Activated naive CD8-positive, alpha-beta T cell treated with anti-CD3 and anti-CD28 coated beads for 36 hours (primary cell): ENCODE data around the gene CACNA1I. TPM values are rescaled to one million over a fixed set of nuclear protein-coding genes. Genes with fewer than 3 reads are reported as not detected.
A peak's percentile ranks its signal among the peaks of the same experiment; 100 is the strongest.

ENCODE experiments used
- DNase-seq: peaks from one replicate; pipeline ENCODE4 v3.0.0; 2021
- H3K27ac Mint-ChIP-seq: one replicate; pipeline ENCODE4 v1.8.0; 2022; ENCODE audit warnings: mild to moderate bottlenecking, moderate library complexity, mixed read lengths
- H3K27me3 Mint-ChIP-seq: one replicate; pipeline ENCODE4 v1.8.0; 2022; ENCODE audit warnings: mild to moderate bottlenecking, mixed read lengths
- H3K36me3 Mint-ChIP-seq: one replicate; pipeline ENCODE4 v1.8.0; 2021; ENCODE audit warnings: mild to moderate bottlenecking, mixed read lengths
- H3K4me1 Mint-ChIP-seq: one replicate; pipeline ENCODE4 v1.8.0; 2021; ENCODE audit warnings: mixed read lengths
- H3K4me3 Mint-ChIP-seq: one replicate; pipeline ENCODE4 v1.8.0; 2022; ENCODE audit warnings: mild to moderate bottlenecking, moderate library complexity, mixed read lengths
- H3K9me3 Mint-ChIP-seq: one replicate; pipeline ENCODE4 v1.8.0; 2022; ENCODE audit warnings: mixed read lengths
- total RNA-seq, 2 experiments: library from RNA; stranded (reverse); gene quantifications; one replicate each; pipeline ENCODE4 v1.2.3, GENCODE V29; 2021

Gene CACNA1I
- total RNA-seq, 2 experiments from 2014 or later: 0.26 to 0.27 TPM

DNA sequence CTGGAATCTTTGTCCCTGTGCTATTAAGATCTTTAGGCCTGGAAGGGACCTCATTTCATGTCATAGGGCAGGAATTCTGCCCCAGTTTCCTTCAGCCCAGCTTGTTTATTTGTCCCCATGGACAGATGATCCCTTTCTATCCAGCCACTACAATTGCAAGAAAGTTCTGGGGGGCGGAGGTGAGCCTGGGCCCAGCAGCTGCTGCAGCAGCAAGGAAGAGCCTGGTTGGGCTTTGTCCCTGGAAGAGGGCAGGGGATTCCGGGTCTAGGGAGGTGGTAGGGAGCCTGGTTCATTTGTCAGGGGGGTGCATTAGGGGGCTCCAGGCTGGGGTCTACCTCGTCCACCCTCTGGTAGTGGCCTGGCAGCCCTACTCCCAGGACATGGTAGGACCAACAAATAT lies 16.4 kb upstream of the CACNA1I start:
- no peaks in the 10 kb centered on the region for H3K9me3 Mint-ChIP-seq
- H3K4me3 Mint-ChIP-seq: no peak overlapping the region
- H3K27me3 Mint-ChIP-seq: peaks cover 52% of the 10 kb centered on the region
- H3K4me1 Mint-ChIP-seq: no peaks in the 10 kb centered on the region
- DNase-seq: no peak
- no peak overlapping the region for H3K27ac Mint-ChIP-seq
- H3K36me3 Mint-ChIP-seq: no peaks in the 10 kb centered on the region

GRCh38 chr22:39556970-39557841 lies 13.3 kb upstream of the CACNA1I start:
- Mint-ChIP-seq H3K27me3 (peaks cover 43% of the 10 kb centered on the region), H3K36me3 (no peaks in the 10 kb centered on the region), H3K9me3 (no peaks in the 10 kb centered on the region), H3K4me1 (no peaks in the 10 kb centered on the region), H3K27ac (no peak overlapping the region), H3K4me3 (no peak overlapping the region)
- DNase-seq: peak; percentile 29

- H3K27me3 Mint-ChIP-seq: peaks cover 38% of the 10 kb centered on the region
- H3K27ac Mint-ChIP-seq: no peak overlapping the region
- no peaks in the 10 kb centered on the region for H3K4me1 Mint-ChIP-seq
- H3K9me3 Mint-ChIP-seq: no peaks in the 10 kb centered on the region
- H3K4me3 Mint-ChIP-seq: peak overlapping the region; percentile 36
- no peak for DNase-seq
- no peaks in the 10 kb centered on the region for H3K36me3 Mint-ChIP-seq
Observed at GRCh38 chr22:39558254-39558727, 12.3 kb upstream of the CACNA1I start.

- H3K4me3 Mint-ChIP-seq: no peak overlapping the region
- DNase-seq: no peak
- no peaks in the 10 kb centered on the region for H3K9me3 Mint-ChIP-seq
- H3K4me1 Mint-ChIP-seq: no peaks in the 10 kb centered on the region
- no peaks in the 10 kb centered on the region for H3K36me3 Mint-ChIP-seq
- H3K27me3 Mint-ChIP-seq: peaks cover 38% of the 10 kb centered on the region
- H3K27ac Mint-ChIP-seq: no peak overlapping the region
Observed at GRCh38 chr22:39558950-39559349, 11.6 kb upstream of the CACNA1I start.

DNA sequence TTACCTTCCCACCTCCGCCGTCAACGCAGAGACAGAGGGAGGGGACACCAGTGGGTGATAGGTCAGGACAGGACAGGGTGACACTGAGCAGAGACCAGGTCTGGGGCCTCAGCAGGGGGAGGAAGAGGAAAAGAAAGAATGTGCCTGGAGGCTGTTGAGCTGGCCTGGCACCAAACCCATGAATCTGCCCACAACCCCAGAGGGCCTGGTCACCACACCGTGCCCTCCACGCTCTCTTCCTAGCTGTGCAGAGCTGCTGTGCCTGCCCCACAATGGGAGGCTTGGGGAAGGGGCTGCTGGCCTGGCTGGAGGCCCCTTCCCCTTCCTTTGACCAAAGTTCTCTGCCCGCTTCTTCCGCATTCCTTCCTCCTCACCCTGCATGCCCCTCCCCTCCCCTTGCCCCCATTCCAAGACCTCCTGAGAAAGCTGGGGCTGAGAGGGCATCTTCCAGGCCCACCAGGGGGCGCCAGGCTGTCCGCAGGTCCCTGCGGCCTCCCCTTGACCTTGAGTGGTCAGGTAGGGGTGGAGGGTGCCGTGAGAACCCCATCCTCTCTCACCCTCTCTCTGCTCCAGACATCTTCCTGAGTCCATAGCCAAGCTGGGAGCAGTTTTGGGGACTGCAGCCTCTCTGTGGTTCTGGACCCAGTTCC lies 11.0 kb upstream of the CACNA1I start:
- DNase-seq: no peak
- Mint-ChIP-seq H3K27me3 (peaks cover 38% of the 10 kb centered on the region), H3K4me3 (no peak overlapping the region), H3K27ac (no peak overlapping the region), H3K9me3 (no peaks in the 10 kb centered on the region), H3K36me3 (no peaks in the 10 kb centered on the region), H3K4me1 (no peaks in the 10 kb centered on the region)

DNA sequence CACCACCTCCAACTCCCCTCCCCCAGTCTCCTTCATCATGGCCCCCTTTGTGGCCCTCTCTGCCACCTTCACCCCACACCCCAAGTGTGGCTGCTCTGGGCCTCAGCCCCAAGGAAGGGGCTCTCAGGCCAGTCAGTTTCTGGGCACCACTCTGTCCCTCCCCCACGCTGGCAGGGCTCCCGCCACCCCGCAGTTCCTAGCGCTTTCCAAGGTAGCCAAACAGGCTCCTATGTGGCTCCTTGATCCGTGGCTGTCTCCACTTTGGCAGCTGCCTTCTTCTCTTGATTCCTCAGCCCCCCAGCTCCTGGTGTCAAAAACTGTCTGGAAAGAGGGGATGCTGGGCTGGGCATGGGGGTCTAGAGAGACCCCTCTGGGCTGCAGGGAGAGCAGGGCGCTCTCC lies 10.4 kb upstream of the CACNA1I start:
- Mint-ChIP-seq H3K27me3 (peaks cover 36% of the 10 kb centered on the region), H3K4me3 (no peak overlapping the region), H3K36me3 (no peaks in the 10 kb centered on the region), H3K9me3 (no peaks in the 10 kb centered on the region), H3K27ac (no peak overlapping the region), H3K4me1 (no peaks in the 10 kb centered on the region)
- DNase-seq: no peak

DNA sequence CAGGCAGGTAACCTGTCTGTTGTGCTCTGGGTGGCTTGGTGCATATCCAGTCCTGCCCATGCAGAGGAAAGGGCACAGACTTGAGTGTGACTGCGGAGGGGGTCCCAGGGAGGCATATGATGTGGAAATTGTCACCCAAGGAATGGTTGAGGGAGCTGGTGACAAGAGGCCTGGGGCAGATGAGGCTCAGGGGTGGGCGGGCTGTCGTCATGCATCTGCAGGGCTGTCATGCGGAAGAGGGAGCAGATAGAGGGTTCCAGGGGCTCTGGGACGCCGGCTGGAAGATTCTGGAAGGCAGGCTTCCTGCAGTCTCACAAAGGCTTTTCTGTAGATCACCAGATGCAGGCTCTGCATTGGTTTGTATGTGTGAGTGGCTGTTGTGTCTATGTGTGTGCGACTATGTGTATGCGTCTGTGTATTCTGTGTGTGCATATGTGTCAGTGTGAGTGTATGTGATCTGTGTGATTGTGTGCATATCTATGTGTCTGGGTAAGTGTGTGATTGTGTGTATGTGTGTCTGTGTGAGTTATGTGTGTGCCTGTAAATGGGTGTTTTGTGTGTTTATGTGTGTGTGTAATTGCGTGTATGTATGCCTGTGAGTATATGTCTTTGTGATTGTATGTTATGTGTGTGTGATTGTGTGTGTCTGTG lies 7.6 kb upstream of the CACNA1I start:
- Mint-ChIP-seq H3K4me1 (peaks cover 9% of the 10 kb centered on the region), H3K9me3 (no peaks in the 10 kb centered on the region), H3K27me3 (peaks cover 12% of the 10 kb centered on the region), H3K36me3 (no peaks in the 10 kb centered on the region), H3K27ac (no peak overlapping the region), H3K4me3 (no peak overlapping the region)
- no peak for DNase-seq

DNA sequence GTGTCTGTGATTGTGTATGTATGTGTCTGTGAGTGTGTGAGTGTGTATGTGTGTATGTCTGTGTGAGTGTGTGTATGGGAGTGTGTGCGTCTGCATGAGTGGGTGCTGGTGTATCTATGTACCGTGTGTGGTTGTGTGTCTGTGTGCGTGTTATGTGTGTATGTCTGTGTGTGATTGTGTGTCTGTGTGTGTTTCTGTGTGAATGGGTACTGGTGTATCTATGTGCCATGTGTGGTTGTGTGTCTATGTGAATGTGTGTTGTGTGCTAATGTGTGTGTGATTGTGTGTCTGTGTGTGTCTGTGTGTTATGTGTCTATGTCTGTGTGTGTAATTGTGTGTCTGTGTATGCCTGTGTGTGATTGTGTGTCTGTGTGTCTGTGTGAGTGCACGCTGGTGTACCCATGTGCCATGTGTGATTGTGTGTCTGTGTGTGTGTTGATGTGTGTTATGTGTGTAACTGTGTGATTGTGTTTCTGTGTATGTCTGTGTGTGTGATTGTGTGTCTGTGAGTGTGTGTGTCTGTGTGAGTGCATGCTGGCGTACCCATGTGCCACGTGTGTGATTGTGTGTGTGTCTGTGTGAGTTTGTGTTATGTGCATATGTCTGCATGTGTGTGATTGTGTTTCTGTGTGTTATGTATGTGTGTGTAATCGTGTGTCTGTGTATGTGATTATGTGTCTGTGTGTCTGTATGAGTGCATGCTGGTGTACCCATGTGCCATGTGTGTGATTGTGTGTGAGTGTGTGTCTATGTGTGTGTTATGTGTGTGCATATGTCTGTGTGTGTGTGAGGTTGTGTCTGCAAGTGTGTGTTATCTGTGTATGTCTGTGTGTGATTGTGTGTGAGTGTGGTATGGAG lies 6.8 kb upstream of the CACNA1I start:
- Mint-ChIP-seq H3K27ac (no peak overlapping the region), H3K4me1 (peaks cover 10% of the 10 kb centered on the region), H3K27me3 (peaks cover 5% of the 10 kb centered on the region), H3K36me3 (no peaks in the 10 kb centered on the region), H3K9me3 (no peaks in the 10 kb centered on the region), H3K4me3 (no peak overlapping the region)
- DNase-seq: no peak

GRCh38 chr22:39565414-39565944 lies 5.1 kb upstream of the CACNA1I start:
- no peaks in the 10 kb centered on the region for H3K36me3 Mint-ChIP-seq
- no peak overlapping the region for H3K4me3 Mint-ChIP-seq
- no peaks in the 10 kb centered on the region for H3K9me3 Mint-ChIP-seq
- H3K4me1 Mint-ChIP-seq: peaks cover 10% of the 10 kb centered on the region
- no peak for DNase-seq
- no peaks in the 10 kb centered on the region for H3K27me3 Mint-ChIP-seq
- H3K27ac Mint-ChIP-seq: no peak overlapping the region

GRCh38 chr22:39567135-39567946 lies 3.2 kb upstream of the CACNA1I start:
- no peaks in the 10 kb centered on the region for H3K36me3 Mint-ChIP-seq
- no peaks in the 10 kb centered on the region for H3K27me3 Mint-ChIP-seq
- H3K4me1 Mint-ChIP-seq: peaks cover 10% of the 10 kb centered on the region
- no peaks in the 10 kb centered on the region for H3K9me3 Mint-ChIP-seq
- DNase-seq: peak; percentile 40
- H3K4me3 Mint-ChIP-seq: no peak overlapping the region
- no peak overlapping the region for H3K27ac Mint-ChIP-seq

DNA sequence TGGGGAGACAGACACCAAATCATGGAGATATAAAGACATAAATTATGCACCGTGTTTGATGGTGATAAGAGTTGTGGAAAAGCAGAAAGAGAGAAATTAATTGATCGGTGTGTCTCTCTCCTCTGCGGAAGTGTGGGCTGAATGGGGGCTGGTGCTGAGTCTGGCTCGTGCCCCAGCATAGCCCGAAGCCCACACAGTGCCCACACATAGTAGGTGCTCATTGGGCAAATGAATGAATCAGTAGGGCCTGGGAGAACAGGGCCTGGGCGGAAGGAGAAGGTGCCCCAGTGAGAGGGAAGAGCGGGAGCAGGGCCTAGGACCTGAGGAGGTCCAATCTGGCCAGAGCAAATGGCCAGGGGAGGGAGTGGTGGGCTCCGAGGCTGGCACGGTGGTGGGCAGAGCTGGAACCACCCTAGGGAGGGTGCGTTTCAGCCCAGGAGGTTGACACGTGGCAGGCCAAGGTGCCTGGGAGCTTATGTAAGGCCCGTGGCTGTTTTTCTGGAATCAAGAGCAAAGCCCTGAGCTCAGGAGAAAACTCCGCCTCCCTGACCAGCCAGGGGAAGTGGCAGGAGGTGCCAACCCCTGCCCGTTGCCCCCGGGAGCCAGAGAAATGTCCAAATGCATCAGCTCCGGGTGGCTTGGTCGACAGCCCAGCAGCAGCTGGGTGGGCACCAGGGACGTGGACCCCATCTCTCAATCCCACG lies 2.1 kb upstream of the CACNA1I start:
- Mint-ChIP-seq H3K4me3 (no peak overlapping the region), H3K27ac (no peak overlapping the region), H3K27me3 (no peaks in the 10 kb centered on the region), H3K9me3 (no peaks in the 10 kb centered on the region), H3K36me3 (no peaks in the 10 kb centered on the region), H3K4me1 (peaks cover 10% of the 10 kb centered on the region)
- no peak for DNase-seq

- no peak for DNase-seq
- H3K27me3 Mint-ChIP-seq: no peaks in the 10 kb centered on the region
- peaks cover 10% of the 10 kb centered on the region for H3K4me1 Mint-ChIP-seq
- no peaks in the 10 kb centered on the region for H3K36me3 Mint-ChIP-seq
- no peak overlapping the region for H3K4me3 Mint-ChIP-seq
- H3K27ac Mint-ChIP-seq: no peak overlapping the region
- no peaks in the 10 kb centered on the region for H3K9me3 Mint-ChIP-seq
Observed at GRCh38 chr22:39569066-39569465, 1.5 kb upstream of the CACNA1I start.

DNA sequence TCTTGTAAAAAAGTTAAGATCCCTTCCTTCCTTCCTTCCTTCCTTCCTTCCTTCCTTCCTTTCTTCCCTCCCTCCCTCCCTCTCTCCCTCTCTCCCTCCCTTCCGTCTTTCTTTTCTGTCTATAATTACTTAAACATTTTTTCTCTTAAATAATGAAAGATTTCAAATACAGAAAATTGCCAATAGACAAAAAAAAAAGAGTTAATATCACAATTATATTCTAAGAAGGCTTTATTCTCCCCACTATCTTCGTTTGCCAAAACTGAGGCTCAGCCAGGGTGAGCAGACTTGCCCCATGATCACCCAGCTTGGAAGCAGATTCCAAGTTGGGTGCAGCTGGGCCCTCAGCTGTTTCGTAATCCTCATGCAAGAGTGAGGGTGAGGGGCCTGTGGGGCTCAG lies 327 bp upstream of the CACNA1I start:
- DNase-seq: no peak
- Mint-ChIP-seq H3K36me3 (no peaks in the 10 kb centered on the region), H3K4me1 (peaks cover 10% of the 10 kb centered on the region), H3K9me3 (no peaks in the 10 kb centered on the region), H3K4me3 (no peak overlapping the region), H3K27me3 (no peaks in the 10 kb centered on the region), H3K27ac (no peak overlapping the region)
